Kidney epithelial cell (primary cell): Measurements from ENCODE around the gene DCPS. TPM values are rescaled to one million over a fixed set of nuclear protein-coding genes. Genes with fewer than 3 reads are reported as not detected.

Source experiments
- DNase-seq: peaks from one replicate; pipeline ENCODE4 v3.0.0-alpha.2; 2010; ENCODE audit warnings: low read depth
- H3K27me3 ChIP-seq: 2 replicates; pipeline ENCODE4 v1.6.0; 2011; ENCODE audit warnings: low read length; ENCODE audit not compliant: control insufficient read depth, insufficient read depth
- H3K36me3 ChIP-seq: 2 replicates; pipeline ENCODE4 v1.5.1; 2011; ENCODE audit warnings: low read length; ENCODE audit not compliant: control insufficient read depth, insufficient read depth
- H3K4me3 ChIP-seq: 2 replicates; pipeline ENCODE4 v1.5.1; 2011; ENCODE audit warnings: low read depth, mild to moderate bottlenecking, control low read depth, low read length
- CTCF ChIP-seq: IDR thresholded peaks from 2 replicates; pipeline ENCODE4 v1.5.1; 2011; ENCODE audit warnings: mild to moderate bottlenecking, moderate library complexity, low read length, control low read depth, inconsistent platforms; ENCODE audit not compliant: insufficient read depth, poor library complexity, severe bottlenecking
- total RNA-seq: library from RNA; depleted of rRNA; stranded (reverse); fragments of >200 nt; gene quantifications from 2 replicates; pipeline ENCODE4 v1.2.3, GENCODE V29; 2015

The DCPS gene
- total RNA-seq, 1 donor from 2014 or later = 15.0 TPM

- no peaks in the 10 kb centered on the region for H3K27me3 ChIP-seq
- no peak overlapping the region for H3K4me3 ChIP-seq
- H3K36me3 ChIP-seq = peaks cover 1% of the 10 kb centered on the region
- TF ChIP-seq CTCF = no peak
- DNase-seq = no peak
Measured at GRCh38 chr11:126350836-126351235, 47.0 kb downstream of the DCPS start.

- Histone ChIP-seq H3K36me3 (peaks cover 1% of the 10 kb centered on the region), H3K27me3 (no peaks in the 10 kb centered on the region), H3K4me3 (no peak overlapping the region)
- DNase-seq = no peak
- TF ChIP-seq CTCF = no peak
Measured at GRCh38 chr11:126352163-126352562, 48.3 kb downstream of the DCPS start.

GRCh38 chr11:126352934-126353801 is 49.3 kb downstream of the DCPS start:
- Histone ChIP-seq H3K4me3 (no peak overlapping the region), H3K27me3 (no peaks in the 10 kb centered on the region), H3K36me3 (peaks cover 1% of the 10 kb centered on the region)
- DNase-seq = no peak
- no peak for TF ChIP-seq CTCF

DNA sequence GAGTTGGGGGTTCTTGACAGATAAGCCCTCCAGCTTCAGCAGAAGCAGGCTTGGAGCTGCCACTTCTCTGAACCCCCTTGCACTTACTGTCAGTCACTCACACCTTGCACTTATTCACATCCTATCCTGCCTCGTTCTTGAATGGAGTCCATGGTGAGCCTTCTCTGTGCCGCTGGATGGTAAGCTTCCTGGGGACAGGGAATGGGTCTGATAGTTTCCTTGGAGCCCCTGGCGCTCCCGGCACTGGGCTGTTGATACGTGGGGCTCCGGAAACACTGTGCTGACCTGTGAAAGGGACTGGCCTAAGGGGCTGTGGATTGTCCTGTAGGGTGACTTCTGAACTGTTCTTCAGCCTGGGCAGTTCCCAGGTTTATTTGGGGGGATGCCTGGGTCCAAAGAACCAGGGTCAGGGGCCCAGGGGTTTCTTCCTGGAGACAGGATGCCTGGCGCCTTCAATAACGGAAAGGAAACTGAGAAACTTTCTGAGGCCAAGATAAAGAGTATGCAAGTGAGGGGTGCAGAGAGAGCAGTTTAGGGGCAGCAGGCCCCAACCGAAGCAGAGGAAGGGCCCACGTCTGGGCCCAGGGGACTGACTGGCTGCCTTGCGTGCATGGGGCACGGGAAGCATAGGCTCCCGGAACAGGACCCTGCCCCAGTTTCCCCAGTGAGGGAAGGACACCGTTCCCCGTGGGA is 50.9 kb downstream of the DCPS start:
- Histone ChIP-seq H3K27me3 (no peaks in the 10 kb centered on the region), H3K4me3 (peak overlapping the region; percentile 67), H3K36me3 (peaks cover 1% of the 10 kb centered on the region)
- no peak for DNase-seq
- TF ChIP-seq CTCF = no peak

GRCh38 chr11:126355324-126355925 is 51.6 kb downstream of the DCPS start, which contains the start of gene ST3GAL4:
Gene ST3GAL4 (plus strand): TSS chr11:126355686. CDS start chr11:126406156, 50,470 bp downstream.
- Histone ChIP-seq H3K27me3 (no peaks in the 10 kb centered on the region), H3K4me3 (peak within 1 kb of the TSS; percentile 67), H3K36me3 (peaks cover 1% of the 10 kb centered on the region)
- TF ChIP-seq CTCF = no peak
- DNase-seq = no peak
